LHCN-M2 (cell line): Measurements from ENCODE around the gene ATAD3B. TPM values are rescaled to one million over a fixed set of nuclear protein-coding genes. Genes with fewer than 3 reads are reported as not detected.
A peak's percentile ranks its signal among the peaks of the same experiment; 100 is the strongest.
"Not testable (repeated sequence)": the region's sequence is repeated elsewhere in the genome, so short reads cannot be mapped to it uniquely, and the experiment has no call there.

Experiments
- DNase-seq: peaks from one replicate; pipeline ENCODE4 v3.0.0-alpha.2; 2012; ENCODE audit warnings: low read depth
- polyA plus RNA-seq: library from polyadenylated mRNA; unstranded; fragments of >200 nt; gene quantifications from one replicate; pipeline ENCODE4 v1.2.1, GENCODE V29; 2012; ENCODE audit warnings: missing spikeins
- total RNA-seq: library from RNA; depleted of rRNA; stranded (reverse); fragments of >200 nt; gene quantifications from 2 replicates; pipeline ENCODE4 v1.2.3, GENCODE V29; 2014; rRNA removed

The ATAD3B gene, protein sequence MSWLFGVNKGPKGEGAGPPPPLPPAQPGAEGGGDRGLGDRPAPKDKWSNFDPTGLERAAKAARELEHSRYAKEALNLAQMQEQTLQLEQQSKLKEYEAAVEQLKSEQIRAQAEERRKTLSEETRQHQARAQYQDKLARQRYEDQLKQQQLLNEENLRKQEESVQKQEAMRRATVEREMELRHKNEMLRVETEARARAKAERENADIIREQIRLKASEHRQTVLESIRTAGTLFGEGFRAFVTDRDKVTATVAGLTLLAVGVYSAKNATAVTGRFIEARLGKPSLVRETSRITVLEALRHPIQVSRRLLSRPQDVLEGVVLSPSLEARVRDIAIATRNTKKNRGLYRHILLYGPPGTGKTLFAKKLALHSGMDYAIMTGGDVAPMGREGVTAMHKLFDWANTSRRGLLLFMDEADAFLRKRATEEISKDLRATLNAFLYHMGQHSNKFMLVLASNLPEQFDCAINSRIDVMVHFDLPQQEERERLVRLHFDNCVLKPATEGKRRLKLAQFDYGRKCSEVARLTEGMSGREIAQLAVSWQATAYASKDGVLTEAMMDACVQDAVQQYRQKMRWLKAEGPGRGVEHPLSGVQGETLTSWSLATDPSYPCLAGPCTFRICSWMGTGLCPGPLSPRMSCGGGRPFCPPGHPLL
- 29.2 and 38.7 TPM in 2 replicates for total RNA-seq
- polyA plus RNA-seq: 21.7 TPM

DNA sequence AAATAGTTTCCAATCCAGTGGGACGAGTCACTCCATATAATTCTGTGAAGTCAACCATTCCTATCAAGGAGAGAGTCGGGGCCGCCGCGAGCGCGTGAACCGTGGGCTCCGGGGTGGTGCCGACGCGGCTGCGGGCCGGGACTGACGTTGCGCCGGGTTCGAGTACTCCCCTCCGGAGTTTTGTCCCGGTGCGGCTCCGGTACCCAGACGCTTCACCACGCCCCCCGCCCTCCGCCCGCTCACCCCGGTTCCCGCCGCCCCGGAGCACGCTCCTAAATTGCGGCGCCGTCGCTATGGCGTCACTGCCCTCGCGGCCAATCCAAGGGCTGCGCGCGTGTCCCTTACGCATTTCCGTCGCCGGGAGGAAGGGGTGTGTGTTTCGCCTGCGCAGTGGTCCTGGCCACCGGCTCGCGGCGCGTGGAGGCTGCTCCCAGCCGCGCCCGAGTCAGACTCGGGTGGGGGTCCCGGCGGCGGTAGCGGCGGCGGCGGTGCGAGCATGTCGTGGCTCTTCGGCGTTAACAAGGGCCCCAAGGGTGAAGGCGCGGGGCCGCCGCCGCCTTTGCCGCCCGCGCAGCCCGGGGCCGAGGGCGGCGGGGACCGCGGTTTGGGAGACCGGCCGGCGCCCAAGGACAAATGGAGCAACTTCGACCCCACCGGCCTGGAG, at the start of gene ATAD3B:
ATAD3B (plus strand) TSS at position 377 of the 664 bp plus-strand sequence; CDS start at position 497, 120 bp downstream.
- DNase-seq: peak; percentile 92

DNA sequence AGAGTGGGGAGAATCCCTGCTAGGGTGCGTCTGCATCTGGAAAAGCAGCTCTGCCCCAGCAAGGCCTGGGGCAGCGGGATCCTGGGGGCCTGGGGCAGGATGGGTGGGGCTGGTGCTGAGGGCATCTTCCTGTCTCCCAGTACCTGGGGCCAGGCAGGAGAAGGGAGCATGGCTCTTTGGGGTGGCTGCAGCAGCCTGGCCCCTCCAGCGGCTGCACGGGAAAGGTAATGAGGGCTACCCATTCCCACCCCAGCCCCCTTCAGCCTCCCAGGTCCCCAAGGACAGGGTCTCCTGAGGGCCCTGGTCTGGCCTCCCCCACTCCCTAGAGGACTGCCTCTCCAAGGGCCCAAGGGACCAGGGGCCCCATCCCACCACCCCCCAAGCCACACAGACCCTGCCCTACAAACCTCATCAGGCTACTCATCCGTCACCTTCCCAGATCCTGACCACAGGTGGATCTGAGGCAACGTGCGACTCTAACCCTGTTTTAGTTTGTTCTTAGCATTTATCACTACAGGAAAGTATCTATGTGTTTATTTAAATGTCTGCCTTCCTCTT, 49.6 kb upstream of the ATAD3B start:
- DNase-seq: no peak

DNA sequence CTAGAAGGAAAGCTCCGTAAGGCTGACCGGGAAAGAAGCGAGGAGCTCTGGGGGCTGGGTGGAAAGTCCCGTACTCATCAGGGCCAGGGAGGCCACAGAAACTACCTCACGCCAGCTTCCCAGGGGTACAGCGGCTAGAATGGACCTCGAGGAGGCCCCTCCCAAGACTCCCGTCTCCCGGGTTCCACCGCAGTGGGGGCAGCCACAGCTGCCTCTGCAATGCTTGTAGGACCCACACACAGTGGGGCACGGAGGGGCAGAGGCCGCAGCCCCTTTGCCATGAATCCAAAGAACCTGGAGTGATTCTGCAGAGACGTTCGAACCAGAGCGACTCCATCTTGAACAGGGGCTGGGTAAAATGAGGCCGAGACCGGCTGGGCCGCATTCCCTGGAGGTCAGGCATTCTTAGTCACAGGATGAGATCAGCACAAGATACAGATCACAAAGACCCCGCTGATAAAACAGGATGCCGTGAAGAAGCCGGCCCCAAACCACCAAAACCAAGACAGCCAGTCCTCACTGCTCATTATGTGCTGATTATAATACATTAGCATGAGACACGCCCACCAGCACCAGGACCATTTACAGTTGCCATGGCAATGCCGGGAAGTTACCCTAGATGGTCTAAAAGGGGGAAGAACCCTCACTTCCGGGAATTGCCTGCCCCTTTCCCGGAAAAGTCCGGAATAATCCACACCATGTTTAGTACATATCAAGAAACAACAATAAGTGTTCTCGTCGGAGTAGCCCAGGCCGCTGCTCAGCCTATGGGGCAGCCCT, 48.9 kb upstream of the ATAD3B start:
- DNase-seq: peak; percentile 27

DNA sequence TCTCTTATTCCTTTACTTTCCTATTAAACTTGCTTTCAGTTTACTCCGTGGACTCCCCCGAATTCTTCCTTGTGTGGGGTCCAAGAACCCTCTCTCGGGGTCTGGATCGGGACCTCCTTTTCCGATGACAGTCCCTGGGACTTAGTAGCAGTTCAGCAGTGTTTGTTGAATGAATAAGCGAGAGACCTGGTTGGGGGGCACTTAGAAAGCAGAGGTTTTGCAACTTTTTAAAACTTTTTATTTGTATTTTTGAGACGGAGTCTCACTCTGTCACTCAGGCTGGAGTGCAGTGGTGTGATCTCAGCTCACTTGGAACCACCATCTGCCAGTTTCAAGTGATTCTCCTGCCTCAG, 48.3 kb upstream of the ATAD3B start:
- DNase-seq: no peak

DNA sequence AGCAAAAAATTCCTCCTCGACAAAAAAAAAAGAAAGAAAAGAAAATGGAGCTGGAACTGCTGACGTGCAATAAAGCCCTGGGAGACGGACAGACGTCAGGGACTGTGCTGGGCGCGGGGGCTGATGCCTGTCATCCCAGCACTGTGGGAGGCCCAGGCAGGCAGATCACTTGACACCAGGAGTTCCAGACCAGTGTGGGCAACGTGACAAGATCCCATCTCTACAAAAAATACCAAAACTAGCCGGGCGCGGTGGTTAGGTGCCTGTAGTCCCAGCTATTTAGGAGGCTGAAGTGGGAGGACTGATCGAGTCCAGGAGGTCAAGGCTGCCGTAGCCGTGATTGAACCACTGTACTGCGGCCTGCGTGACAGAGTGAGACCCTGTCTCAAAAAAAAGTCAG, 46.9 kb upstream of the ATAD3B start:
- no peak for DNase-seq

DNA sequence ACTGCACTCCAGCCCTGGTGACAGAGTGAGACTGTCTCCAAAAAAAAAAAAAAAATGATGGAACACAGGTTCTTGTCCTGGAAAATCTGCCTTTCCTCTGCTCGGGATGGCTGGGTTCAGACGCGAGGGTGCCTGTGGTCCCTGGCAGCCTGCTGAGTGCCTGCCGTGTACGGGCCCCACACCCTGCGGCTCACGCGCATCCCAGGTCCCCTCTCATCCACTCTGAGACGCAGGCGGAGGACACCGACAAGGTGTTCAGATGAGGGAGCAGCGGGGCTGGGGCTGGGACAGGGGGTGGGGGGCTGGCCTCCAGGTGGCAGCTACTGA, 46.2 kb upstream of the ATAD3B start:
- DNase-seq: no peak

DNA sequence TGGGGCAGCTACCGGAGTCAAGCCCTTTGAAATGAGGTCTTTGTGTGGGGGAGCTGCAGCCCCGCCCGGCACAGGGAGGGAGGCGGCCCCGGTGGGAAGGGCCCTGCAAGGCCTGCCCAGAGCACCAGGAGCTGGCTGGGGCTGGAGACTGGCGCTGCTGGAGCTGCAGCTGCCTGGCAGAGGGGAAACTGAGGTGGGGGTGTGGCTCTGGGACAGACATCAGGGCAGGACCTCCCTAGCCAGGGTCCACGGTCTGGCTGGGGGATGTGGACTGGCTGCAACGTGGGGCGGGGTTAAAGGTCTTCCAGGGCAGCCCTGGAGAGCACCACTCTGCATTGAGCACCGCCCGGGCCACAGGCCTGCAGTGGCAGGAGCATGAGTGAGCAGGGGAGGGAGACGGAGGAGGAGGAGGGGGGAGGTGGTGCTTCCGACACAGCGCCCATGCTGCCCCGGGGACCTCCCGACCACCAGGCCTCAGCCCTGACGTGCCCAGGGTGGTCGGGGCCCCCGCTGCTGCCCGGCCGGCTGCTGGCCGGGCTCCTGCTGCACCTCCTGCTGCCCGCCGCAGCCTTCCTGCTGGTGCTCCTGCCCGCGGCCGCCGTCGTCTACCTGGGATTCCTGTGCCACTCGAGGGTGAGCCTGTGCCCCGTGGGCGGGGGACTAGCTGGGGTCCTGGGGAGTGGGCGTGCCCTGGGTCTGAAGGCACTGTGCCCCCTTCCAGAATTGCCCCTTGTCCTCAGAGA, 45.6 kb upstream of the ATAD3B start:
- no peak for DNase-seq

DNA sequence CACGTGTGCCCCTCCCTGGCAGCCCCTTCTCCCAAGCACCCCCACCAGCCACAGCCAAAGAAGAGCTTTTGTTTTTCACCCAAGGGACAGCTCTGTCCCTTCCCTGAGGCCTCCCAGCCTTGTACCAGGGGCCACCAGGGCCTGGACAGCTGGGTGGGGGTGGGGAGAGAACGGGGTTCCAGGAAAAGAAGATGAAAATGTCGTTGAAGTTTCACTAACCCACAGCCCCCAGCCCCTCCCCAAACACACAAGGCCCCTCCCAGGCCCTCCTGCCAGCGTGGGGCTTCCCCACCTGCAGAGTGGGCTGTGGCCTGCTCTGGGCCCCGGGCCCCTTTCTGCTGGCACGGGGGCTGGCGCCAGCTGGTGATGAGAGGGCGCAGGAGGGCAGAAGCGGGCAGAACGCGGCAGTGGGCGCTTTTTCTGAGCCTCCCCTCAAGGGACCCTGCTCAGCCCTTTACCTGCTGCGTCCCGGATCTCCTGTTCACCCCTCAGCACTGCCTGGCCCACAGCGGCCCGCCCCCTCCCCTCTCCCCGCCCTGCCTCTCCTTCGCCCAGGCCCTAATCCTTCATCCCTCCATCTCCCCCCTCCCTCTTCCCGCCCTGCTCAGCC, 45.0 kb upstream of the ATAD3B start:
- no peak for DNase-seq

DNA sequence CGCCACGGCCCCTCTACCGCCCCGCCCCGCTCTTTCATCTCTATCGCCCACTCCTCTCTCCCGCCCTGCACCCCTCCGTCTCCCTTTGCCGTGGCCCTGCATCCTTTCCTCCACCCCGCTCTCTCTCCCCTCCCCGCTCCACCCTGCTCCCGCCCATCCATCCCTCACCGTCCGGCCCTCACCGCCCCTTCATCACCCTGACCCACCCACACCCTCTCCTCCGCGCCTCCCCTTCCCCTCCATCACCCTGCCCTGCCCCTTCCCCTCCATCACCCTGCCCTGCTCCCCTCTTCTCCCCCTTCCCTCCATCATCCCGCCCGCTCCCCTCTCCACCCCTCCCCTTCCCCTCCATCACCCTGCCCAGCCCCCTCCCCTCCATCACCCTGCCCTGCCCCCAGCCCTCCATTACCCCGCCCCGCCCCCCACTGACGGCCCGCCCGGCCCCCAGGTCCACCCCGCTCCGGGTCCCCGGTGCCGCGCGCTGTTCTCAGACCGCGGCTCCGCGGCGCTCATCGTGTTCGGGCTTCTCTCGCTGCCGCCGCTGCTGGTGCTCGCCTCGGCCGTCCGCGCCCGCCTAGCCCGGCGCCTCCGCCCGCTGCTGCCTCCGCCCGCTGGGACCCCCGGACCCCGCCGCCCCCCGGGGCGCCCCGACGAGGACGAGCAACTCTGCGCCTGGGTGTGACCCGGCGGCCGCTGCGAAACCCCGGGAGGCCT, 44.3 kb upstream of the ATAD3B start:
- DNase-seq: no peak

DNA sequence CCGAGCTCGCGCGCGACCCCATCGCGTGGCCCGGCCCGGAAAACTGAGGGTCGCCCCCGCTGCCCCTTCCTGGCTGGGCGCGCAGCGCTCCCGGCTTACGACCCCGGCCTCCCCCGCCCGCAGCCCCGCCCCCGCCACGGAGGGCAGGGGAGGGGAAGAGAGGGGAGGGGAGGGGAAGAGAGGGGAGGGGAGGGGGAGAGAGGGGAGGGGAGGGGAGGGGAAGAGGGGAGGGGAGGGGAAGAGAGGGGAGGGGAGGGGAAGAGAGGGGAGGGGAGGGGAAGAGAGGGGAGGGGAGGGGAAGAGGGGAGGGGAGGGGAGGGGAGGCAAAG, 43.8 kb upstream of the ATAD3B start:
- DNase-seq: no peak

DNA sequence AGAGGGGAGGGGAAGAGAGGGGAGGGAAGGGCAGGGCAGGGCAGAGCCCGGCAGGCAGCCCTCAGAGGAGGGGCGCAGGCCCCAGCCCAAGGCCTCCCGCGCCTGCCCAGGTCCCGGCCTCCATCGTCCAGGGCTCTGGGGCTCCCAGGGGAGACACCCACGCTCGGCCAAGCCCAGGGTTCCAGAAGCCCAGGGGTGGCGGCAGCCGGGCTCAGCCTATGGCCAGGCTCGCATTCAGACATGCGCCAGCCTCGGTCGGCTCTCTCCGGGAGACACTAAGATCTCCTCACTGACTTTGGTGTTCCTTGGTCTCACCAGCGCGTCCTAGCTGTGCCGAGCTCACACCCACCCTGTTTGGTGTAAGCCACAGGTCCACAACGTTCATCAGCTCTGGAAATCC, 43.4 kb upstream of the ATAD3B start:
- no peak for DNase-seq

DNA sequence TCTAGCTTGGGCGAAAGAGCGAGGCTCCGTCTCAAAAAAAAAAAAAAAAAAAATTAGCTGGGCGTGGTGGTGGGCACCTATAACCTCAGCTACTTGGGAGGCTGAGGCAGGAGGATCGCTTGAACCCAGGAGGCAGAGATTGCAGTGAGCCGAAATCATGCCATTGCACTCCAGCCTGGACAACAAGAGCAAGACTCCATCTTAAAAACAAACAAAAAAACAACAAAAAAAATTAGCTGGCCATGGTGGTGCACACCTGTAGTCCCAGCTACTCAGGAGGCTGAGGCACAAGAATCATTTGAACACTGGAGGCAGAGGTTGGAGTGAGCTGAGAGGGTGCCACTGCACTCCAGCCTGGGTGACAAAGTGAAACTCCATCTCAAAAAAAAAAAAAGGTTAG, 42.6 kb upstream of the ATAD3B start:
- DNase-seq: not testable (repeated sequence)

DNA sequence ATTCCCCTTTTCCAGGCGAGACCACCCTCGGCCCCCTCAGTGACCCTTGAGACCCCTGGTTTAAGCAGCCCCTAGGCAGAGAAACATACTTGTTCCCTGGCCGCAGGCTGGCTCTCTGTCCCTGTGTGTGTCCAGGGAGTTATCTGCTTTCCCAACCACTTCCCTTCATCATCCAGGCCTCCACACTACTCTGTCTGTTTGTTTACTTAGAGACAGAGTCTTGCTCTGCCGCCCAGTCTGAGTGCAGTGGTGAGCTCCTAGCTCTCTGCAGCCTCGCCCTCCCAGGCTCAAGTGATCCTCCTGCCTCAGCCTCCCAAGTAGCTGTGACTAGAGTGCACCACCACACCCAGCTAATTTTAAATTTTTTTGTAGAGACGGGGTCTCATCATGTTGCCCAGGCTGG, 41.9 kb upstream of the ATAD3B start:
- no peak for DNase-seq

DNA sequence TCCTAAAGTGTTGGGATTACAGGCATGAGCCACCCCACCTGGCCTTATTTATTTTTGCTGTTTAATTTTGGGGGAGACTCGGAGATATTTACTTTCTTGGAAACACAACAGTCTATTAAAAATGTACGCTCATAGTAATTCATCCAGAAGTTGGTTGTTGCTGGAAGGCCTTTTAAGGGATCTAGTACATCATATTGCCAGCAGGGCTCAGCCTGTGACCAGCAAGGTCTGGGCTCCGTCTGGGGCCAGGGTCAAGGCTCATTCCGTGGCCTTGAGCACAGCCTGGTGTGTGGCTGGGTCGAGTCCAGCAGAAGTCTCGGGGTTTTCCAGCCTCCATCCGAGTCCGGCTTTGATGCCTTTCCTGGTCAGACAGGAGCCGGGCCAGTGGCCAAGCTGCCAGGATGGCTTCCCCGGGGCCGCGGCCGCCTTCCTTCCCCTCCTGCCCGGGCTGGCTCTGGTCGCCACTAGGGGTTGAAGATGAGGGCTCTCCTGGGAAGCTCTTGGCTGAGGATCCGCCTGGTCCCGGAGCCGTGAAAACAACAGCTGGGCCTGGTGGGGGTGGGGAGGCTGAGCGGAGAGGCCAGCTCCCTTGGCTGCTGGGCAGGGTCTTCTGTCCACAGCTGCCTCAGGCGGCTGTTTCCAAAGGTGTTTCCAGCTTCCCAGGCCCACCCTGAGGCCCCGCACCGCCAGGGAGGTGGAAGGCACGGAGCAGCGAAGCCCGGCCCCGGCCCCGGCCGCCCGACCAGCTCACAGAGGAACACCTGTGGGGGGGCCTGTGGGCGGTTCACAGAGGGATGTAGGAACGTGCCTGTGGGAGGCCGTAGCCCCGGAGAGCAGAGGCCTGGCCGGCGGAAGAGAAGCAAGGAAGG, 41.2 kb upstream of the ATAD3B start:
- peak; percentile 75 for DNase-seq

DNA sequence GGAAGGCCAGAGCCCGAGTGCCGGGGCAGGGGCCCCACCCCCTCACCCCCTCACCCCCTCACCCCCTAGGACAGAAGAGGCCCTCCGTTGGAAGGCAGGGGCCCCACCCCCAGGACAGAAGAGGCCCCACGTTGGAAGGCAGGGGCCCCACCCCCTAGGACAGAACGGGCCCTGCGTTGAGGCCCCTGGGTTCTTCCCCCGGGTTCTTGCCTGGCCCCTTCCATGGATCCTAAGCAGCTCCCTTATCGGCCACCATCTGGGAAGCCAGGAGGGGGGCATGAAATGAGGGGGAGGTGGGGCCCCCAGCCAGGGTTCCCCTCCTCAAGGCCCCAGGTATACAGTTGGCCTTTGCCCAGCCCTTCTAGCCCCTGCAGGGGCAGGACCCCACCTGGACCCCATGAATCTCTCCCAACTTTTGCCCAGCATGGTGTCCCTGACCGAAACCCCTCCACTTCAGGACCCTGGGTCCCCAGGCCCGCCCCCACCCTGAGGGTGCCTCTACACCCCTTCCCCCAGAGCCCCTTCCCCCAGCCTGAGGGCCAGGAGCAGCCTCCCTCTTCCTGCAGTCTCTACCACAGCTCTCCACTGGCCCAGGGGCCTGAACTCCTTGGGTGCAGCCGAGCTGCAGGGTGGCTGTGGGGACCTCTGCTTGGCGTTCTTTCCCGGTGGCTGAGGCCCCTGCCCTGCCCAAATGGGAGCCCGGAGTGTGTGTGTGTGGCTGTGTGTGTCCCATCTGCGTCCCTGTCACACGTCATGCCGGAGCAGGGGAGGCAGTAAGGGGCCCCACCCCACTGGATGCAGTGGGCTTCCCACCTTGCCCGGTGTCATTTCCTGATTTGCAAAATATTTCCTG, 40.3 kb upstream of the ATAD3B start:
- DNase-seq: no peak

DNA sequence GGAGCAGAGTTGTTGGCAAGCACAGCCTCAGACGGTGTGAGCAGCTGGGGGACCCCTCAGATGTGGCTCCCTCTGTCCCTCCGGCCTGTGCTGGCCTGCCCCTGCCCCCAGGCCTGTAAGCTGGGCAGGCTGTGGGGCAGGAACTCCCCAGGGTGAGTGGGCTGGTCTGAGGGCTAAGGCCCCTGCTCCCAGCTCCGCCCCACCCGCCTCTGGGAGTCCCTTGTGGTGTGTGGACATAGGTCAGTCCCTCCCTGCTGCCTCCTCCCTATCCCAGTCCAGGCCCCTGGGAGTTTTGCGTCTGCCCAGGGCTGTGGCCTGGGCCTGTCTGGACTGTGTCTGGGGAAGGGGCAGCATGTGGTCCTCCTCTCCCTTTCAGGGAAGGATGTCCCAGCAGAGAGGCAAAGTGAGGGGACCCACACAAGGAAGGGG, 39.7 kb upstream of the ATAD3B start:
- DNase-seq: no peak

DNA sequence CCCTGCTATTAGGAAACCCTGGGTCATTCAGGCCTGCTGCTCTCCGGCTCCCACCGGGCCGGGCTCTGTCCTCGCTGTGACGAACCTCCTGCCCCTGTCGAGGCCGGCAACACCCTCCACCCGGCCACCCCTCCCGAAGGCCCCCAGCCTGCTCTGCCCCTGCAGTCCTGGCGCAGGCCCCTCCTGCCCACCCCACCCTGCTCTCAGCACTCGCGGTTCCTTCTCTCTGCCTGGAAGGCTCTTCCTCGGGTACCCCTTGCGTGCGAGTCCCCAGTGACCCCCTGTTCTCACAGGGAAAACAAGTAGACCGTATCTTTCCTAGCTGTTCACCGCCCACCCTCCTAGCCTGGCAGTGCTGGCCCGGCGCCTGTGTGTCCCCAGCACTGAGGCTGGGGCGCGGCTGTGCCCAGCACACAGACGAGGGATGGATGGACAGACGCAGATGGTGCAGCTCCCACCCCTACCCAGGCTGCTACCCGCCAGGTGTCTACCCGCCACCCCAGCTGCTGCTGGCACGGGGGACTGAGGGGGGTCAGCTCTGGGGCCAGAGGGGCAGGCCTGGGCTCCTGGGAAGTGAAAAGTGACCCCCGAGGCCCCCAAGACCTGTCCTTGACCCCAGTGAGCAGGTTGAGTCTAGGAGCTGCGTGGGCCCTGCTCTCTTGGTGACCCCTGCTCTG, 39.2 kb upstream of the ATAD3B start:
- no peak for DNase-seq
